ENCODE results near the gene TMCC1. TPM values are rescaled to one million over a fixed set of nuclear protein-coding genes. Genes with fewer than 3 reads are reported as not detected.
"Not testable (repeated sequence)": the region's sequence is repeated elsewhere in the genome, so short reads cannot be mapped to it uniquely, and the experiment has no call there.

The TMCC1 gene
- total RNA-seq, 6 experiments from 2014 or later = 21.7 to 124 (median 25.2) TPM

GRCh38 chr3:129918461-129918860, 24.9 kb upstream of the TMCC1 start:
- intact Hi-C loops (cut with DNase I) = no loop called here
- 92% methylated on average over 4 of the region's 8 CpGs for WGBS (ENCODE audit: insufficient coverage, low coverage, low lambda C conversion rate, missing lambda C conversion rate)
- H3K27me3 ChIP-seq = no peaks in the 10 kb centered on the region

GRCh38 chr3:129917423-129918007, 24.0 kb upstream of the TMCC1 start:
- Histone ChIP-seq H3K4me1 (no peaks in the 10 kb centered on the region), H3K27me3 (no peaks in the 10 kb centered on the region), H3K4me3 (no peak overlapping the region), H3K36me3 (no peaks in the 10 kb centered on the region), H3K9me3 (peaks cover 0 to 5% (median 2%) of the 10 kb centered on the region in 4 donors), H3K27ac (no peak overlapping the region)
- no peak for DNase-seq
- intact Hi-C loops (cut with DNase I) = no loop called here
- whole genome bisulfite sequencing (ENCODE audit: insufficient coverage, low coverage, low lambda C conversion rate, missing lambda C conversion rate) = 86% methylated on average over 4 of the region's 6 CpGs
- TF ChIP-seq CTCF (IDR thresholded peaks at IDR 0.05) (no peak), POLR2A (IDR thresholded peaks at IDR 0.05) (no peak)
- ATAC-seq = no peak

More at GRCh38 chr3:129918461-129918860, 24.9 kb upstream of the TMCC1 start:
- no peaks in the 10 kb centered on the region for H3K36me3 ChIP-seq
- H3K27ac ChIP-seq = no peak overlapping the region
- no peaks in the 10 kb centered on the region for H3K4me1 ChIP-seq
- TF ChIP-seq CTCF (IDR thresholded peaks at IDR 0.05) (no peak), POLR2A (IDR thresholded peaks at IDR 0.05) (no peak)
- DNase-seq = no peak
- peaks cover 0 to 5% (median 2%) of the 10 kb centered on the region in 4 donors for H3K9me3 ChIP-seq
- ATAC-seq = no peak
- no peak overlapping the region for H3K4me3 ChIP-seq

- 93% methylated on average over 3 of the region's 3 CpGs for WGBS (ENCODE audit: insufficient coverage, low coverage, low lambda C conversion rate, missing lambda C conversion rate)
- intact Hi-C loops (cut with DNase I) = no loop called here
These were observed 20.1 kb upstream of the TMCC1 start for GRCh38 chr3:129913618-129914017.

GRCh38 chr3:129911261-129911861, 17.9 kb upstream of the TMCC1 start:
- TF ChIP-seq POLR2A (IDR thresholded peaks at IDR 0.05) (no peak), CTCF (IDR thresholded peaks at IDR 0.05) (no peak)
- ATAC-seq = peak; percentile 72 to 90 (median 88)
- no peaks in the 10 kb centered on the region for H3K9me3 ChIP-seq
- no peak for DNase-seq
- no peaks in the 10 kb centered on the region for H3K27me3 ChIP-seq
- intact Hi-C loops (cut with DNase I) = no loop called here
- H3K4me1 ChIP-seq = no peaks in the 10 kb centered on the region
- H3K36me3 ChIP-seq = no peaks in the 10 kb centered on the region
- no peak overlapping the region for H3K4me3 ChIP-seq
- no peak overlapping the region for H3K27ac ChIP-seq

More at GRCh38 chr3:129913618-129914017, 20.1 kb upstream of the TMCC1 start:
- no peaks in the 10 kb centered on the region for H3K36me3 ChIP-seq
- no peak overlapping the region for H3K27ac ChIP-seq
- TF ChIP-seq POLR2A (IDR thresholded peaks at IDR 0.05) (no peak), CTCF (IDR thresholded peaks at IDR 0.05) (no peak)
- no peak for DNase-seq
- peaks cover 0 to 5% (median 2%) of the 10 kb centered on the region in 4 donors for H3K9me3 ChIP-seq
- no peaks in the 10 kb centered on the region for H3K4me1 ChIP-seq
- H3K27me3 ChIP-seq = no peaks in the 10 kb centered on the region
- H3K4me3 ChIP-seq = no peak overlapping the region
- ATAC-seq = no peak

GRCh38 chr3:129909235-129909634, 15.7 kb upstream of the TMCC1 start:
- WGBS (ENCODE audit: insufficient coverage, low coverage, low lambda C conversion rate, missing lambda C conversion rate) = 86% methylated on average over 4 of the region's 4 CpGs
- not testable (repeated sequence) for H3K4me1 ChIP-seq, ATAC-seq

More at GRCh38 chr3:129909235-129909634, 15.7 kb upstream of the TMCC1 start:
- H3K4me3 ChIP-seq; intact Hi-C loops (cut with DNase I); DNase-seq; H3K27ac ChIP-seq; H3K36me3 ChIP-seq; H3K9me3 ChIP-seq; H3K27me3 ChIP-seq: not testable (repeated sequence)

All from right lobe of liver (tissue), 6 donors.